ENCODE data around the gene GPR37L1. TPM values are rescaled to one million over a fixed set of nuclear protein-coding genes. Genes with fewer than 3 reads are reported as not detected.

GPR37L1 gene
- total RNA-seq, 2 experiments from 2014 or later, result 0.03 TPM; not detected in 1

DNA sequence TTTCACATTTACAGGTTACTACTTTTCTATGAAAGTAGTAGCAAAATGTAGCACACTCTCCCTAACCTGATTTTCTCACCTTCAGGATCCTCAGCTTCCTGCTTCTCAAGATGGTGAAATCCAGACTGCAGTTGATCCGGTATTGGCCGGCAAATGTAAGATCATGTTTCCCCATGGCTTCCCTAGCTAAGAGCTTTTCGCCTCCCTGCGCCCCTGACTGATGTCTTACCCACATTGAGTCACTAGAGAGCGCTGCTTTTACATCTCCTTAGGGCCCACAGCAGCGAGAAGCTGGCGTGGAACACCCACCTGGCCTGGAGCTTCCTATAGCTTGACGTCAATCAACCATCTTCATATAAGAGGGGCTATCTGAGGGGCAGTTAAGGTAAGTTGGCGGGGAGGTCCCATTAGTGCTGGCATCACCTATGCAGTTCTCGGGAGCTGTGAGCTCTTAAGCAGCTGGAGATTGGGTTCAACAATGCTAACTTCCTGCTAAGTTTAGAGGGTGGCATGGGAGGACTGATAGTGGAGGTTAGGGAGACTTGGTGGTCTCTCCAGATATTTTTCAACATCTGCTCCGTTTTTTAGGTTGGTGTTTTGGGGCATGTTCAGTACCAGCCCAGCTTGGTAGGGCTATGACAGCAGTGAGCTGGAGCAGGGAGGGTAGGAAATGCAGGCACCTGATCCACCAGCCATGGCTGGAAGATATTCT is 32.2 kb downstream of the GPR37L1 start:
- POLR2A ChIA-PET, result interaction anchor here (0.5 to 1.7 kb wide), 6 partner anchors 9 to 827 kb away, joined by 3 to 7 read pairs (median 4); no protein-coding TSS in a partner anchor
- peaks cover 22% of the 10 kb centered on the region; the same call in 1 of the 2 replicates for H3K79me2 ChIP-seq (ENCODE audit: insufficient read depth, low read depth, low read length)

DNA sequence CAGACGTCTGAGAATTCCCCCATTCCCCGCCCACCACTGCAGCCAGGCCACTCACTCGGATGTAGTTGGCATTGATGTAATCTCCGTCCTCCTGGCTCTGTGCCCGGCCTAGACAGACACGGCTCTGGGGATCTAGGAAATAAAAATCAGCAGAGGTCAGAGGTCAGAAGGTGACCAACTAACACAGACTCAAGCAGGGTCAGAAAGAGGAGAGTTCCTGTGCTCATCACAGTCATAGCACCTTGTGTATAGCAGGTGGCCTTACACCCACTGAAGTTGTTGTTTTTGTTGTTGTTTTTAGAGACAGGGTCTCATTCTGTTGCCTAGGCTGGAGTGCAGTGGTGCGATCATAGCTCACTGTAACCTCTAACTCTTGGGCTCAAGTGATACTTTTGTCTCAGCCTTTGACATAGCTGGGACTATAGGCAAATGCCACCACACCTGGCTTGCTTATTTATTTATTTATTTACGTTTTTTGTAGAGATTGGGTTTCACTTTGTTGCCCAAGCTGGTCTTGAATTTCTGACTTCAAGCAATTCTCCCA is 32.8 kb downstream of the GPR37L1 start:
- Histone ChIP-seq H3K4me3 (ENCODE audit: low read depth, low read length, poor library complexity, severe bottlenecking) (no peak overlapping the region), H3K27ac (ENCODE audit: low read depth, low read length, poor library complexity, severe bottlenecking) (peak overlapping the region; percentile 21), H3K79me2 (ENCODE audit: insufficient read depth, low read depth, low read length) (peaks cover 28% of the 10 kb centered on the region; the same call in 1 of the 2 replicates), H3K4me1 (ENCODE audit: insufficient read depth, low read length, poor library complexity, severe bottlenecking) (peaks cover 58% of the 10 kb centered on the region), H3K9me2 (ENCODE audit: insufficient read depth, low read length) (no peaks in the 10 kb centered on the region), H2AFZ (ENCODE audit: low read length) (no peak overlapping the region), H4K20me1 (ENCODE audit: insufficient read depth, low read length) (no peaks in the 10 kb centered on the region), H3K4me2 (ENCODE audit: low read length) (peak overlapping the region; percentile 10; the same call in 1 of the 2 replicates), H3K36me3 (ENCODE audit: insufficient read depth, low read length) (peaks cover 74% of the 10 kb centered on the region), H3K9me3 (ENCODE audit: low read length) (no peaks in the 10 kb centered on the region)
- no TSS peak for BruUV-seq (replicated peaks)
- POLR2A ChIA-PET, result interaction anchor here (0.5 to 1.7 kb wide), 5 partner anchors 10 to 826 kb away, joined by 3 to 7 read pairs (median 4); no protein-coding TSS in a partner anchor
- intact Hi-C loops (cut with micrococcal nuclease; ENCODE audit: unreplicated experiment), result no loop called here
- CTCF ChIA-PET (ENCODE audit: unreplicated experiment), result interaction anchor here (0.8 to 2.3 kb wide), 7 partner anchors 7 to 34 kb away, joined by 3 to 7 read pairs (median 6); partner anchors contain the start of gene ARL8A
- no peak for DNase-seq (ENCODE audit: low spot score)
- TF ChIP-seq, protein P1, sequence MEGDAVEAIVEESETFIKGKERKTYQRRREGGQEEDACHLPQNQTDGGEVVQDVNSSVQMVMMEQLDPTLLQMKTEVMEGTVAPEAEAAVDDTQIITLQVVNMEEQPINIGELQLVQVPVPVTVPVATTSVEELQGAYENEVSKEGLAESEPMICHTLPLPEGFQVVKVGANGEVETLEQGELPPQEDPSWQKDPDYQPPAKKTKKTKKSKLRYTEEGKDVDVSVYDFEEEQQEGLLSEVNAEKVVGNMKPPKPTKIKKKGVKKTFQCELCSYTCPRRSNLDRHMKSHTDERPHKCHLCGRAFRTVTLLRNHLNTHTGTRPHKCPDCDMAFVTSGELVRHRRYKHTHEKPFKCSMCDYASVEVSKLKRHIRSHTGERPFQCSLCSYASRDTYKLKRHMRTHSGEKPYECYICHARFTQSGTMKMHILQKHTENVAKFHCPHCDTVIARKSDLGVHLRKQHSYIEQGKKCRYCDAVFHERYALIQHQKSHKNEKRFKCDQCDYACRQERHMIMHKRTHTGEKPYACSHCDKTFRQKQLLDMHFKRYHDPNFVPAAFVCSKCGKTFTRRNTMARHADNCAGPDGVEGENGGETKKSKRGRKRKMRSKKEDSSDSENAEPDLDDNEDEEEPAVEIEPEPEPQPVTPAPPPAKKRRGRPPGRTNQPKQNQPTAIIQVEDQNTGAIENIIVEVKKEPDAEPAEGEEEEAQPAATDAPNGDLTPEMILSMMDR (conservative IDR thresholded peaks at IDR 0.05; ENCODE audit: low read length), result no peak
- TF ChIP-seq EZH2phosphoT487 (IDR thresholded peaks at IDR 0.05; ENCODE audit: borderline replicate concordance, low read depth, low read length), result no peak

More for the DNA sequence above, 32.2 kb downstream of the GPR37L1 start:
- intact Hi-C loops (cut with micrococcal nuclease; ENCODE audit: unreplicated experiment), result no loop called here
- no peak overlapping the region for H2AFZ ChIP-seq (ENCODE audit: low read length)
- peak overlapping the region; percentile 21 for H3K27ac ChIP-seq (ENCODE audit: low read depth, low read length, poor library complexity, severe bottlenecking)
- CTCF ChIA-PET (ENCODE audit: unreplicated experiment), result interaction anchor here (0.8 to 2.3 kb wide), 7 partner anchors 8 to 35 kb away, joined by 3 to 7 read pairs (median 6); partner anchors contain the start of gene ARL8A
- peaks cover 80% of the 10 kb centered on the region for H3K36me3 ChIP-seq (ENCODE audit: insufficient read depth, low read length)
- H4K20me1 ChIP-seq (ENCODE audit: insufficient read depth, low read length), result no peaks in the 10 kb centered on the region
- BruUV-seq (replicated peaks), result no TSS peak
- DNase-seq (ENCODE audit: low spot score), result peak; percentile 75
- no peaks in the 10 kb centered on the region for H3K9me2 ChIP-seq (ENCODE audit: insufficient read depth, low read length)
- no peaks in the 10 kb centered on the region for H3K9me3 ChIP-seq (ENCODE audit: low read length)
- TF ChIP-seq EZH2phosphoT487 (IDR thresholded peaks at IDR 0.05; ENCODE audit: borderline replicate concordance, low read depth, low read length), result no peak
- TF ChIP-seq, protein P1 (conservative IDR thresholded peaks at IDR 0.05; ENCODE audit: low read length), result peak; percentile 88
- no peak overlapping the region for H3K4me3 ChIP-seq (ENCODE audit: low read depth, low read length, poor library complexity, severe bottlenecking)
- H3K4me1 ChIP-seq (ENCODE audit: insufficient read depth, low read length, poor library complexity, severe bottlenecking), result peaks cover 52% of the 10 kb centered on the region
- peak overlapping the region; percentile 10; the same call in 1 of the 2 replicates for H3K4me2 ChIP-seq (ENCODE audit: low read length)

Data from OCI-LY7 (cell line).